Loucy (cell line): Measurements from ENCODE around the gene LMAN1L.

Experiments
- H2AFZ ChIP-seq: fragments of 200-600 bp; sonication (generic); 2 replicates; pipeline ENCODE4 v1.6.0; 2016; ENCODE audit warnings: antibody characterized with exemption, mild to moderate bottlenecking, low read length, moderate library complexity
- H3F3A ChIP-seq: fragments of 200-600 bp; 2 replicates; pipeline ENCODE4 v1.6.0; 2016; ENCODE audit warnings: antibody characterized with exemption, low read depth, mild to moderate bottlenecking
- H3K27me3 ChIP-seq: fragments of 200-600 bp; sonication (generic); 2 replicates; pipeline ENCODE4 v1.6.1; 2014; ENCODE audit warnings: low read length, mild to moderate bottlenecking; ENCODE audit not compliant: insufficient read depth, poor library complexity, severe bottlenecking
- H3K36me3 ChIP-seq: fragments of 200-600 bp; sonication (generic); 2 replicates; pipeline ENCODE4 v1.6.1; 2016; ENCODE audit warnings: low read length; ENCODE audit not compliant: insufficient read depth
- H3K4me1 ChIP-seq: fragments of 200-600 bp; sonication (generic); 2 replicates; pipeline ENCODE4 v1.5.1; 2014; ENCODE audit warnings: low read length, mild to moderate bottlenecking; ENCODE audit not compliant: insufficient read depth, poor library complexity, severe bottlenecking
- H3K4me2 ChIP-seq: fragments of 200-600 bp; sonication (generic); 2 replicates; pipeline ENCODE4 v1.6.0; 2014; ENCODE audit warnings: antibody characterized with exemption, low read length, low read depth, mild to moderate bottlenecking; ENCODE audit not compliant: poor library complexity, severe bottlenecking
- H3K4me3 ChIP-seq: fragments of 200-600 bp; sonication (generic); 2 replicates; pipeline ENCODE4 v1.5.1; 2014; ENCODE audit warnings: low read length, mild to moderate bottlenecking, mixed read lengths; ENCODE audit not compliant: poor library complexity, severe bottlenecking
- H3K79me2 ChIP-seq: fragments of 200-600 bp; sonication (generic); 2 replicates; pipeline ENCODE4 v1.6.1; 2014; ENCODE audit warnings: low read length; ENCODE audit not compliant: insufficient read depth
- H3K9ac ChIP-seq: fragments of 200-600 bp; sonication (generic); 2 replicates; pipeline ENCODE4 v1.6.0; 2014; ENCODE audit warnings: mild to moderate bottlenecking, low read depth, low read length, moderate library complexity; ENCODE audit not compliant: poor library complexity, severe bottlenecking
- H3K9me2 ChIP-seq: fragments of 200-600 bp; sonication (generic); replicated peaks from 2 replicates; pipeline ENCODE4 v1.6.1; 2016; ENCODE audit warnings: low read depth, low read length, mixed read lengths
- H3K9me3 ChIP-seq: fragments of 200-600 bp; sonication (generic); 2 replicates; pipeline ENCODE4 v1.6.1; 2014; ENCODE audit warnings: mild to moderate bottlenecking, antibody characterized with exemption, low read length, low read depth; ENCODE audit not compliant: insufficient read depth
- H4K20me1 ChIP-seq: fragments of 200-600 bp; sonication (generic); 2 replicates; pipeline ENCODE4 v1.6.0; 2014; ENCODE audit warnings: antibody characterized with exemption, low read length, mild to moderate bottlenecking; ENCODE audit not compliant: insufficient read depth, poor library complexity, severe bottlenecking
- EZH2phosphoT487 ChIP-seq: fragments of 200-600 bp; IDR thresholded peaks from 2 replicates; pipeline ENCODE4 v1.6.1; 2018; ENCODE audit warnings: antibody characterized with exemption, mild to moderate bottlenecking, moderate library complexity, borderline replicate concordance
- TF ChIP-seq, protein P1 (sequence below): fragments of 200-600 bp; sonication (generic); conservative IDR thresholded peaks from 2 replicates; pipeline ENCODE4 v1.5.1; 2014; ENCODE audit warnings: mild to moderate bottlenecking, antibody characterized with exemption, low read length

LMAN1L gene

DNA sequence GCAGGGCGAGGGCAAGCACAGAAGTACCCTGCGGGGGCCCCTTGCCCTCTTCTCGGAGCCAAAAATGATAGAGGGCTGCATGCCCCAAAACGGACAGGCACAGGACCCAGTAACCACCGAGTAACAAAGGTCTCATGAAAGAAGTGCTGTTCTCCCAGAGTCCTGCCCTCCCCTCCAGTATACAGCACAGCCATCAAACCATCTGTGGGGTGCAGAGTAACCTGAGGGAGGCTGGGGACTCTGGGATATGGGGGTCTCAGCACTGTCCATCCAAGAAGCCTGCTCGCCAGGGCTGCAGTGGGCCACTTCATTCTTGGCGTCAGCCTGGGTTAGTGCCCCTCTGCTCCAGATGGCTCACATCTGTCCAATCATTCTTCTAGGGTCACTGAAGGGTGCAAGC, 24.2 kb downstream of the LMAN1L start:
- H3K4me3 ChIP-seq = no peak overlapping the region
- H3K36me3 ChIP-seq = no peaks in the 10 kb centered on the region
- H2AFZ ChIP-seq = no peak overlapping the region
- peaks cover 11% of the 10 kb centered on the region; the same call in 1 of the 2 replicates for H3K79me2 ChIP-seq
- H3K4me1 ChIP-seq = peaks cover 17% of the 10 kb centered on the region
- H3K9ac ChIP-seq = no peak overlapping the region
- no peak for TF ChIP-seq EZH2phosphoT487
- TF ChIP-seq, protein P1, sequence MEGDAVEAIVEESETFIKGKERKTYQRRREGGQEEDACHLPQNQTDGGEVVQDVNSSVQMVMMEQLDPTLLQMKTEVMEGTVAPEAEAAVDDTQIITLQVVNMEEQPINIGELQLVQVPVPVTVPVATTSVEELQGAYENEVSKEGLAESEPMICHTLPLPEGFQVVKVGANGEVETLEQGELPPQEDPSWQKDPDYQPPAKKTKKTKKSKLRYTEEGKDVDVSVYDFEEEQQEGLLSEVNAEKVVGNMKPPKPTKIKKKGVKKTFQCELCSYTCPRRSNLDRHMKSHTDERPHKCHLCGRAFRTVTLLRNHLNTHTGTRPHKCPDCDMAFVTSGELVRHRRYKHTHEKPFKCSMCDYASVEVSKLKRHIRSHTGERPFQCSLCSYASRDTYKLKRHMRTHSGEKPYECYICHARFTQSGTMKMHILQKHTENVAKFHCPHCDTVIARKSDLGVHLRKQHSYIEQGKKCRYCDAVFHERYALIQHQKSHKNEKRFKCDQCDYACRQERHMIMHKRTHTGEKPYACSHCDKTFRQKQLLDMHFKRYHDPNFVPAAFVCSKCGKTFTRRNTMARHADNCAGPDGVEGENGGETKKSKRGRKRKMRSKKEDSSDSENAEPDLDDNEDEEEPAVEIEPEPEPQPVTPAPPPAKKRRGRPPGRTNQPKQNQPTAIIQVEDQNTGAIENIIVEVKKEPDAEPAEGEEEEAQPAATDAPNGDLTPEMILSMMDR = no peak
- H3K9me2 ChIP-seq = no peaks in the 10 kb centered on the region
- no peaks in the 10 kb centered on the region for H3K9me3 ChIP-seq
- no peaks in the 10 kb centered on the region for H3F3A ChIP-seq
- no peak overlapping the region for H3K4me2 ChIP-seq
- no peaks in the 10 kb centered on the region for H3K27me3 ChIP-seq
- H4K20me1 ChIP-seq = peaks cover 3% of the 10 kb centered on the region

DNA sequence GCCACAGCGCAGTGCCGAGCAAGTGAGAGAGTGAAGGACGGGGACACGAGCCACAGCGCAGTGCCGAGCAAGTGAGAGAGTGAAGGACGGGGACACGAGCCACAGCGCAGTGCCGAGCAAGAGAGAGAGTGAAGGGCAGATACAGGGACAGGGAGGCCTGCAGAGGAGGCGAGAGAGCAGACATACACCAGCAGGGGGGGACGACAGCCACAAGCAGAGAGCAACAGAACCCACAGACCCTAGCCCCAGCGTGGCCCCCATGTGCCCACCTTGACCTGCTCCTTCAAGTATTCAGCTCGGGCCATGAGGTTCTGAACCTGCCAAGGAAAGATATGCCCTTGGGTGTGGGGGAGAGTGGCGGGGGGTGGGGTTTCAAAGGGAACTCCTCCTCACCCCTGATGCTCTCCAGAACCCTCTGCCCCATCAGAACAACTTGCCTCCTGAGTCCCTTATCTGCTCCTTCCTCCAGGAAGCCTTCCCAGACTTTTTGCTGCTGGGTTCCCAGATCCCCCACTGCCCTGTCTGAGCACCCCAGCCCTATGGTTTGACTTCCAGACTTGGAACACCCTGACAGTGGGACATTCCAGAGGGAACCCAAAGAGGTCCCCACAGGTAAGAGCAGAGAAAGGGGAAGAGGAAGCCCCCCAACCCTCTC, 25.0 kb downstream of the LMAN1L start:
- Histone ChIP-seq H3K36me3 (no peaks in the 10 kb centered on the region), H3K4me1 (peaks cover 23% of the 10 kb centered on the region), H3K9ac (no peak overlapping the region), H3K9me2 (no peaks in the 10 kb centered on the region), H3K4me3 (no peak overlapping the region), H3K27me3 (no peaks in the 10 kb centered on the region), H2AFZ (no peak overlapping the region), H4K20me1 (peaks cover 3% of the 10 kb centered on the region), H3K79me2 (peaks cover 19% of the 10 kb centered on the region), H3K4me2 (no peak overlapping the region), H3K9me3 (no peaks in the 10 kb centered on the region), H3F3A (no peaks in the 10 kb centered on the region)
- TF ChIP-seq EZH2phosphoT487 = no peak
- TF ChIP-seq, protein P1 = no peak; the same call in 1 of the 2 replicates

DNA sequence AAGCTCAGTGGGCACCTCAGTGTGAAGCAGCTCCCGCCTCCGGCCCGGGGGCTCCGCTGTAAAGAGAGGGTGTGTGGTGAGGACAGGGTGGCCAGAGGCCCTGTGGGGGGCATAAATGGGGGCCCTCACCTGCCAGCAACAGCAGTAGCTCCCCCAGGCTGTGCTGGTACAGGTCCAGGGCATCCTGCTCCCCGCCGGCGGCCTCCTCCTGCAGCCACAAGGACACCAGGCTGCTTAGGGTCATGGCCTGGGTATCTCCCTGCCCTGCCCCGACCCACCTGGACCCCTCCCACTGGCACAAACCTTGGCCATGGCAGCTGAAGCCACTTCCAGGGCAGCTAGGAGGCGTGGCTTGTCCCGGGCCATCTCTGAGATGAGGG, 25.5 kb downstream of the LMAN1L start:
- Histone ChIP-seq H3K36me3 (no peaks in the 10 kb centered on the region), H4K20me1 (peaks cover 3% of the 10 kb centered on the region), H2AFZ (no peak overlapping the region), H3K9me3 (no peaks in the 10 kb centered on the region), H3K4me2 (no peak overlapping the region), H3K4me1 (peaks cover 22% of the 10 kb centered on the region), H3K9ac (no peak overlapping the region), H3K79me2 (peaks cover 21% of the 10 kb centered on the region), H3K9me2 (no peaks in the 10 kb centered on the region), H3K4me3 (no peak overlapping the region), H3F3A (no peaks in the 10 kb centered on the region), H3K27me3 (no peaks in the 10 kb centered on the region)
- TF ChIP-seq, protein P1 = no peak
- TF ChIP-seq EZH2phosphoT487 = no peak
